HepG2 (cell line): ENCODE results near the gene CHN2. TPM values are rescaled to one million over a fixed set of nuclear protein-coding genes. Genes with fewer than 3 reads are reported as not detected.

Experiments used
- BCL6 ChIP-seq: IDR thresholded peaks from 2 replicates; pipeline ENCODE4 v1.6.1; 2016; ENCODE audit warnings: missing genetic modification reagents, missing compliant biosample characterization
- CAMTA2 ChIP-seq: sonication (generic); formaldehyde crosslinking; IDR thresholded peaks from 2 replicates; pipeline ENCODE4 v1.4.0; 2020; ENCODE audit warnings: mild to moderate bottlenecking, missing genetic modification reagents, borderline replicate concordance
- CC2D1A ChIP-seq: sonication (generic); formaldehyde crosslinking; IDR thresholded peaks from 2 replicates; pipeline ENCODE4 v1.8.1; 2023; ENCODE audit warnings: mild to moderate bottlenecking, missing genetic modification reagents
- ELF3 ChIP-seq: IDR thresholded peaks from 2 replicates; pipeline ENCODE4 v1.6.1; 2016; ENCODE audit warnings: missing genetic modification reagents, missing compliant biosample characterization
- FOXO1 ChIP-seq: sonication (generic); formaldehyde crosslinking; IDR thresholded peaks from 2 replicates; pipeline ENCODE4 v1.4.0; 2020; ENCODE audit warnings: missing genetic modification reagents
- HHEX ChIP-seq: IDR thresholded peaks from 2 replicates; pipeline ENCODE4 v1.6.1; 2016; ENCODE audit warnings: control low read depth
- HIVEP1 ChIP-seq: sonication (generic); formaldehyde crosslinking; IDR thresholded peaks from 2 replicates; pipeline ENCODE4 v1.4.0; 2020; ENCODE audit warnings: mild to moderate bottlenecking, missing genetic modification reagents
- HNRNPK ChIP-seq: fragments of 200-400 bp; formaldehyde crosslinking; IDR thresholded peaks from 2 replicates; pipeline ENCODE4 v1.6.1; 2018; ENCODE audit warnings: low read length, low read depth, moderate library complexity, mild to moderate bottlenecking; ENCODE audit not compliant: poor library complexity, severe bottlenecking
- KDM5B ChIP-seq: sonication (generic); formaldehyde crosslinking; IDR thresholded peaks from 2 replicates; pipeline ENCODE4 v1.4.0; 2020; ENCODE audit warnings: missing genetic modification reagents, mild to moderate bottlenecking, borderline replicate concordance
- RARG ChIP-seq: sonication (generic); formaldehyde crosslinking; IDR thresholded peaks from 2 replicates; pipeline ENCODE4 v1.4.0; 2020; ENCODE audit warnings: low read depth, mild to moderate bottlenecking, missing genetic modification reagents
- RFX1 ChIP-seq: fragments of 450-650 bp; IDR thresholded peaks from 2 replicates; pipeline ENCODE4 v1.6.1; 2017
- TBL1XR1 ChIP-seq: fragments of 150-350 bp; IDR thresholded peaks from 2 replicates; pipeline ENCODE4 v1.6.1; 2014; ENCODE audit warnings: borderline replicate concordance, low read length; ENCODE audit not compliant: partially characterized antibody
- TP53 ChIP-seq: sonication (generic); formaldehyde crosslinking; conservative IDR thresholded peaks from 2 replicates; pipeline ENCODE4 v1.4.0; 2020; ENCODE audit warnings: missing genetic modification reagents
- XRCC5 ChIP-seq: fragments of 200-400 bp; formaldehyde crosslinking; optimal IDR thresholded peaks from 2 replicates; pipeline ENCODE3; 2017; ENCODE audit warnings: mild to moderate bottlenecking, low read length
- ZNF263 ChIP-seq: sonication (generic); formaldehyde crosslinking; IDR thresholded peaks from 2 replicates; pipeline ENCODE4 v1.4.0; 2020; ENCODE audit warnings: missing genetic modification reagents
- ZNF333 ChIP-seq: sonication (generic); formaldehyde crosslinking; IDR thresholded peaks from 2 replicates; pipeline ENCODE4 v1.4.0; 2020; ENCODE audit warnings: mild to moderate bottlenecking, missing genetic modification reagents, borderline replicate concordance
- ZNF337 ChIP-seq: sonication (generic); formaldehyde crosslinking; IDR thresholded peaks from 2 replicates; pipeline ENCODE4 v1.5.1; 2020; ENCODE audit warnings: missing genetic modification reagents, low read depth, mild to moderate bottlenecking, borderline replicate concordance
- ZNF570 ChIP-seq: sonication (generic); formaldehyde crosslinking; IDR thresholded peaks from 2 replicates; pipeline ENCODE4 v1.4.0; 2020; ENCODE audit warnings: mild to moderate bottlenecking, missing genetic modification reagents, borderline replicate concordance
- ZNF605 ChIP-seq: sonication (generic); formaldehyde crosslinking; IDR thresholded peaks from 2 replicates; pipeline ENCODE4 v1.8.0; 2022; ENCODE audit warnings: mild to moderate bottlenecking, missing genetic modification reagents
- ZNF619 ChIP-seq: sonication (generic); formaldehyde crosslinking; IDR thresholded peaks from 2 replicates; pipeline ENCODE4 v1.4.0; 2020; ENCODE audit warnings: mild to moderate bottlenecking, missing genetic modification reagents
- ZNF776 ChIP-seq: sonication (generic); formaldehyde crosslinking; IDR thresholded peaks from 2 replicates; pipeline ENCODE4 v1.4.0; 2020; ENCODE audit warnings: mild to moderate bottlenecking, missing genetic modification reagents
- ZNF781 ChIP-seq: sonication (generic); formaldehyde crosslinking; IDR thresholded peaks from 2 replicates; pipeline ENCODE4 v1.5.1; 2020; ENCODE audit warnings: borderline replicate concordance, mild to moderate bottlenecking, missing genetic modification reagents; ENCODE audit errors: not compliant biosample characterization
- ZNF841 ChIP-seq: sonication (generic); formaldehyde crosslinking; IDR thresholded peaks from 2 replicates; pipeline ENCODE4 v1.8.1; 2023; ENCODE audit warnings: missing genetic modification reagents, borderline replicate concordance
- polyA plus RNA-seq, 8 experiments: library from polyadenylated mRNA; depleted of rRNA in 3 of 8; stranded (reverse) in 7 of 8; unstranded in 1 of 8; fragments of >200 nt; fragmentation: Illumina TruSeq in 4 of 8; extraction: Trizol in 4 of 8; gene quantifications; 2 replicates each; pipeline versions ENCODE4 v1.2.1 to v1.2.3, GENCODE V29; 2011 to 2016; ENCODE audit warnings: low read depth in 4 of 8, missing spikeins in 1 of 8, mixed read lengths in 1 of 8; ENCODE audit not compliant: insufficient read depth in 1 of 8
- total RNA-seq, 5 experiments: library from RNA; depleted of rRNA; stranded (reverse); fragments of >200 nt; fragmentation: Illumina TruSeq; extraction: Trizol; gene quantifications; 2 replicates each; pipeline ENCODE4 v1.2.3, GENCODE V29; 2016; ENCODE audit warnings: low read depth in 1 of 5
- TF ChIP-seq, protein P1 (sequence below): sonication (generic); formaldehyde crosslinking; IDR thresholded peaks from 2 replicates; pipeline ENCODE4 v1.5.0; 2020; ENCODE audit warnings: mild to moderate bottlenecking, missing genetic modification reagents
- TF ChIP-seq, protein P2 (sequence below): sonication (generic); formaldehyde crosslinking; IDR thresholded peaks from 2 replicates; pipeline ENCODE4 v1.4.0; 2020; ENCODE audit warnings: missing genetic modification reagents, borderline replicate concordance
- TF ChIP-seq, protein P3 (sequence below): sonication (generic); formaldehyde crosslinking; conservative IDR thresholded peaks from 2 replicates; pipeline ENCODE4 v1.8.0; 2022; ENCODE audit warnings: mild to moderate bottlenecking, moderate library complexity, missing genetic modification reagents

Gene CHN2
- total and polyA plus RNA-seq, 2 of the 13 experiments (the other 11 are each of a cell fraction or from before 2014, with no cell fraction given) = 23.5 to 30.5 TPM

DNA sequence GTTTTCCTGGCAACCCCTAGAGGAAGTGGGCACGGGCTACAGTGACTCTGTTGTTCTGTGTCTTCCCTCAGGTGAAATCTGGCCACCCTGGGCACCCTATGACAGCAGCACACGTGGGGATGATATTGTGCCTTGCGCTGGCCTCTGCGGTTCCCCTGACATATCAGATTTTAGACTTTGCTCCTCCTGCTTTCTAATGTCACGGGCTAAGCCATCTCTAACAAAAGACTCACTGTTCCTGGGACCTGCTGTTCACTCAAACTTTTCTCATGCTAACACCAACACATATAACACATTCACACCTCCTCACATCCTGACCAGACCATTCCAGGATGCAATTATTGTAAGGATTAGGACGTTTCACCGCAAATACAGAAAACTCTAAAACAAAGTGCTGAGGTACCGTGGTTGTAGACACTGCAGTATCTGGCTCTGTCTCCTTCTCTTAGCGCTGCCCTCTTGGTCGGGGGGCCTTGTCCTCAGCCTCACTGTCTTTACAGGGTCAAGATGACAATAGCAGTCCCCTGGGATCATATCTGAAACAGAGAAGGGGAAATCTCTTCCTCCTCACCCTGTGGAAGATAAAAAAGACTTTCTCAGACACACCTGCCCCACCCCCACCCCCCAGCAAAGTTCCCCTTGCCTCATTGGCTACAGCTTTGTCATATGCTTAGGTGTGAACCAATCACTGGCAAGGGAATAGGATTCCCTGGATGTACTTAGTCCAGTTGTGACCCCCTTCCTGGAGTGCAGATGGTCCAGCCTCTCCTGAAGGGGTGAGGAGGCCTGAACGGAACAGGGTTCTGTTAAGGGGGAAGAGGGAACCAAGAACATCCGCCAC lies 14.1 kb downstream of the CHN2 start (continued):
- TF ChIP-seq, protein P1, sequence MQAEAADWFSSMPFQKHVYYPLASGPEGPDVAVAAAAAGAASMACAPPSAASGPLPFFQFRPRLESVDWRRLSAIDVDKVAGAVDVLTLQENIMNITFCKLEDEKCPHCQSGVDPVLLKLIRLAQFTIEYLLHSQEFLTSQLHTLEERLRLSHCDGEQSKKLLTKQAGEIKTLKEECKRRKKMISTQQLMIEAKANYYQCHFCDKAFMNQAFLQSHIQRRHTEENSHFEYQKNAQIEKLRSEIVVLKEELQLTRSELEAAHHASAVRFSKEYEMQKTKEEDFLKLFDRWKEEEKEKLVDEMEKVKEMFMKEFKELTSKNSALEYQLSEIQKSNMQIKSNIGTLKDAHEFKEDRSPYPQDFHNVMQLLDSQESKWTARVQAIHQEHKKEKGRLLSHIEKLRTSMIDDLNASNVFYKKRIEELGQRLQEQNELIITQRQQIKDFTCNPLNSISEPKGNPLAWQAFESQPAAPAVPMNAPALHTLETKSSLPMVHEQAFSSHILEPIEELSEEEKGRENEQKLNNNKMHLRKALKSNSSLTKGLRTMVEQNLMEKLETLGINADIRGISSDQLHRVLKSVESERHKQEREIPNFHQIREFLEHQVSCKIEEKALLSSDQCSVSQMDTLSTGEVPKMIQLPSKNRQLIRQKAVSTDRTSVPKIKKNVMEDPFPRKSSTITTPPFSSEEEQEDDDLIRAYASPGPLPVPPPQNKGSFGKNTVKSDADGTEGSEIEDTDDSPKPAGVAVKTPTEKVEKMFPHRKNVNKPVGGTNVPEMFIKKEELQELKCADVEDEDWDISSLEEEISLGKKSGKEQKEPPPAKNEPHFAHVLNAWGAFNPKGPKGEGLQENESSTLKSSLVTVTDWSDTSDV = no peak
- TF ChIP-seq HIVEP1 (CRISPR knock-in tag) = no peak
- TF ChIP-seq ZNF776 (CRISPR knock-in tag) = no peak
- TF ChIP-seq XRCC5 = no peak
- no peak for TF ChIP-seq RFX1
- TF ChIP-seq KDM5B (CRISPR knock-in tag) = no peak
- TF ChIP-seq HHEX (CRISPR knock-in tag) = peak; percentile 68
- TF ChIP-seq, protein P2, sequence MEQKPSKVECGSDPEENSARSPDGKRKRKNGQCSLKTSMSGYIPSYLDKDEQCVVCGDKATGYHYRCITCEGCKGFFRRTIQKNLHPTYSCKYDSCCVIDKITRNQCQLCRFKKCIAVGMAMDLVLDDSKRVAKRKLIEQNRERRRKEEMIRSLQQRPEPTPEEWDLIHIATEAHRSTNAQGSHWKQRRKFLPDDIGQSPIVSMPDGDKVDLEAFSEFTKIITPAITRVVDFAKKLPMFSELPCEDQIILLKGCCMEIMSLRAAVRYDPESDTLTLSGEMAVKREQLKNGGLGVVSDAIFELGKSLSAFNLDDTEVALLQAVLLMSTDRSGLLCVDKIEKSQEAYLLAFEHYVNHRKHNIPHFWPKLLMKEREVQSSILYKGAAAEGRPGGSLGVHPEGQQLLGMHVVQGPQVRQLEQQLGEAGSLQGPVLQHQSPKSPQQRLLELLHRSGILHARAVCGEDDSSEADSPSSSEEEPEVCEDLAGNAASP (CRISPR knock-in tag) = peak; percentile 36; the same call in 1 of the 2 replicates
- no peak for TF ChIP-seq TBL1XR1
- no peak for TF ChIP-seq TP53 (CRISPR knock-in tag)
- peak; percentile 98 for TF ChIP-seq BCL6 (CRISPR knock-in tag)
- TF ChIP-seq ZNF605 (CRISPR knock-in tag) = peak; percentile 78
- TF ChIP-seq ZNF570 (CRISPR knock-in tag) = no peak
- no peak for TF ChIP-seq ZNF337
- no peak for TF ChIP-seq ZNF781 (CRISPR knock-in tag)
- TF ChIP-seq ZNF263 = no peak
- no peak for TF ChIP-seq CC2D1A
- TF ChIP-seq ZNF333 (CRISPR knock-in tag) = no peak
- no peak for TF ChIP-seq ZNF841
- TF ChIP-seq FOXO1 = peak; percentile 36; the same call in 1 of the 2 replicates
- TF ChIP-seq, protein P3, sequence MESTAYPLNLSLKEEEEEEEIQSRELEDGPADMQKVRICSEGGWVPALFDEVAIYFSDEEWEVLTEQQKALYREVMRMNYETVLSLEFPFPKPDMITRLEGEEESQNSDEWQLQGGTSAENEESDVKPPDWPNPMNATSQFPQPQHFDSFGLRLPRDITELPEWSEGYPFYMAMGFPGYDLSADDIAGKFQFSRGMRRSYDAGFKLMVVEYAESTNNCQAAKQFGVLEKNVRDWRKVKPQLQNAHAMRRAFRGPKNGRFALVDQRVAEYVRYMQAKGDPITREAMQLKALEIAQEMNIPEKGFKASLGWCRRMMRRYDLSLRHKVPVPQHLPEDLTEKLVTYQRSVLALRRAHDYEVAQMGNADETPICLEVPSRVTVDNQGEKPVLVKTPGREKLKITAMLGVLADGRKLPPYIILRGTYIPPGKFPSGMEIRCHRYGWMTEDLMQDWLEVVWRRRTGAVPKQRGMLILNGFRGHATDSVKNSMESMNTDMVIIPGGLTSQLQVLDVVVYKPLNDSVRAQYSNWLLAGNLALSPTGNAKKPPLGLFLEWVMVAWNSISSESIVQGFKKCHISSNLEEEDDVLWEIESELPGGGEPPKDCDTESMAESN (CRISPR knock-in tag) = peak; percentile 79; the same call in 1 of the 2 replicates
- TF ChIP-seq ZNF619 (CRISPR knock-in tag) = no peak
- no peak for TF ChIP-seq CAMTA2
- no peak for TF ChIP-seq RARG (CRISPR knock-in tag)
- TF ChIP-seq ELF3 (CRISPR knock-in tag) = peak; percentile 79
- TF ChIP-seq HNRNPK = no peak
